HG03103 (cell line): ENCODE results near the gene TRPM5.

Experiments
- ATAC-seq: cut with Tn5 transposase; IDR thresholded peaks from one replicate; pipeline ENCODE4 v1.9.1; 2021; ENCODE audit warnings: low read depth; ENCODE audit not compliant: unreplicated experiment

TRPM5 gene

DNA sequence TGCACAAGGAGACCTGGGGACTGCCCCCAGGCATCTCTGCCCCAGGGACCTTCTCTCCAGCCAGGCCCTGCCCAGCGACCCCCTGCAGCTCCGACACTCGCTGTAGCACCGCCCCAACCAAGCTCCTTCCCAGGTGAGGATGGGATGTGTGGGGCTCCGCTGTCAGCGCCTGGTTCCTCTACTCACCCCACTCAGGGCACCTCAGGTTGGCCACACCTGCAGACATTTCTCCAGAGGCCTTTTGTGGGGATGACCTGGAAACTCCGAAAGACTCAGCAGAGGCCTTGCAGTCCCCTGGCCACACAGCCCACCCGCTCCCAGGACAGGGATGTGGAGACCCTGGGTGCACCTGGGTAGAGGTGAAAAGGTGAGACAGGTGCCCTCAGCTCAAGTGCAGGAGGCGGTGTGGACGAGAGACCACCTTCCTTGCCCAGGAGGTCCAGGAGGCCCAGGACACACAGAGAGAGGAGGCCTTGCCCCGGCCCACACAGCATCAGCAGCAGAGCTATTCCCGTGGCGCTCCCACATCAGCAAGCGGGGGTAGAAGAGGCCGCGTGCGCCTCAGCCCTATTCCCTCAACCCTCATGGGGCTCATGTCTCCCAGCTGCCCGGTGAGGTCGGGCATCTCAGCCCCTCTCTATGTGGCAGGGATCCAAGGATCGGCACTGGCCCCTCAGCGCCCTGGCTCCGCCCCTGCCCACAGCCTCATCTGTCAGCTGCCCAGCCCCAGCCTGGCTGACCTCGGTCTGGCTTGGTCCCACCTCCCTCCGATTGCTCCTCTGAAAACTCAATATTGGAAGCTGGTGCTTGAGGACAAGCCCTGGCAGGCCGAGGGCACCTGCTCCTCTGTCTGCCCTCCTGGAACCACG lies 20.9 kb downstream of the TRPM5 start:
- ATAC-seq = no peak

- no peak for ATAC-seq
Measured at GRCh38 chr11:2422461-2423156, 21.7 kb downstream of the TRPM5 start.

DNA sequence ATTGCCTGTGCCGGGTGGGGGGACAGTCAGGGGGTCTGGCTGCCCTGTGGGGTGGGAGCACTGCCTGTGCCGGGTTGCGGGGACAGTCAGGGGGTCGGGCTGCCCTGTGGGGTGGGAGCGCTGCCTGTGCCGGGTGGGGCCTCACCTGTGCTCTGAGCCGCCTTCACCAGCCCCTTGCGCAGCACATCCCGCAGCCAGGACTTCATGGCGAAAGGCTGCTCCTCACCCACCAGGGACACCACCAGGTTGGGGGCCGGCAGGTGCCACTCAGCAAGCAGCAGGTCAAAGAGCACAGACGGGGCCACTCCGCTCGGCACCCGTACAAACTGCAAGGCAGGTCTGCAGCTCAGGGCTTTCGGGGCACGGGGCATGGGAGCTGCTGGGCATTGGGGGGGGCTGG lies 22.3 kb downstream of the TRPM5 start:
- ATAC-seq = no peak

GRCh38 chr11:2421226-2421994 lies 22.9 kb downstream of the TRPM5 start:
- no peak for ATAC-seq

DNA sequence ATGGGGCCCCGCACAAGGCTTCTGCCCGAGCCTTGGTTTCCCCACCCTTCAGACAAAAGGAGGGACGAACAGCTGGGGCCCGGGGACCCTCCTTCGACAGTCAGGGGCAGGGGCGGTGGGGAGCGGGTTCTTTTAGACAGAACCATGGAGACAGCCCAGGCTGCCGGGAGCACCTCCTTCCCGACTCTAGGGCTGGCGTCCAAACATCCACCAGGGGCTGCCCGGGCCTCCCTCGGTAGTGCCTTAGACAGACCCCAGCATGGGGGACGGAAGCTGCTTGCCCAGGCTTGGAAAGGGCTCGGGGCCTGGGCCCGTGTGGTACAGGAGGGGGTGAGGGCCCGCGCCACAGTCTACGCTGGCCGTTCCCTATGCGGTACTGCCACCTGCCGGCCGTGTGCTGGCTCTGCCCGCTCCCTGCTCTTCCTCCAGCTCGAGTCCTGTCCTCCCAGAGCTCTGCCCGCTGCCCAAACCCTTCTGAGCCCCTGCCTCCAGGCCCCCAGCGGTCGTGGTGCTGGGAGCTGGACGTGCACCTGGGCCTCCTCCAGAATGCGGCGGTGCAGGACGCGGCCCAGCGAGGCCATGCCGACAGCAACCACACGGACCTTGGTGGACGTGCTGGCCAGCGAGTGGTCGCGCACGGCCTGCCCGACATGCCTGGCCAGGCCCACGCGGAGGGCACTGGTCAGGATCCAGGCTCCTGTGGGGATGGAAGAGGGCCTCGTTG lies 23.6 kb downstream of the TRPM5 start:
- ATAC-seq = no peak

- ATAC-seq = no peak
Measured at GRCh38 chr11:2419638-2420501, 24.4 kb downstream of the TRPM5 start.

GRCh38 chr11:2418693-2419360 lies 25.5 kb downstream of the TRPM5 start:
- no peak for ATAC-seq

- no peak for ATAC-seq
Measured at GRCh38 chr11:2417856-2418692, 26.2 kb downstream of the TRPM5 start.

- ATAC-seq = no peak
Measured at GRCh38 chr11:2416765-2417164, 27.5 kb downstream of the TRPM5 start.

- no peak for ATAC-seq
Measured at GRCh38 chr11:2415601-2416380, 28.5 kb downstream of the TRPM5 start.

- no peak for ATAC-seq
Measured at GRCh38 chr11:2415171-2415570, 29.1 kb downstream of the TRPM5 start.

DNA sequence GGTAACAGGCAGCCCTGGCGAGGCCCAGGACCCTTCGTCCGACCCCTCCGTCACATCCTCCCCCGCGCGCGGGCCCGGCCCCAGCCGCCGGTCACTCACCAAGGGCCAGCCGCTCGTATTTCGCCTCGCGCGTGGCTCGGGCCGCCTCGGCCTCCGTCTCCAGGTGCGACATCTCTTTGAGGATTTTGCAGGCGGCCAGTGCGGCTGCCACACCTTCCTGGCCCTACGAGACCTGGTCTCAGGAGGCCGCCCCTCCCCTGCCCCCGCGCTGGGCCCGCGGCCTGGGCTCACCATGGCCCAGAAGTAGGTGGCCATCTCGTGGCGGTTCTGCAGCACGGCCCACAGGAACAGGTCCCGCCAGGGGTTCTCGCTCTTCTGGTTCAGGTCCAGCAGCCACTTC lies 29.7 kb downstream of the TRPM5 start:
- no peak for ATAC-seq

DNA sequence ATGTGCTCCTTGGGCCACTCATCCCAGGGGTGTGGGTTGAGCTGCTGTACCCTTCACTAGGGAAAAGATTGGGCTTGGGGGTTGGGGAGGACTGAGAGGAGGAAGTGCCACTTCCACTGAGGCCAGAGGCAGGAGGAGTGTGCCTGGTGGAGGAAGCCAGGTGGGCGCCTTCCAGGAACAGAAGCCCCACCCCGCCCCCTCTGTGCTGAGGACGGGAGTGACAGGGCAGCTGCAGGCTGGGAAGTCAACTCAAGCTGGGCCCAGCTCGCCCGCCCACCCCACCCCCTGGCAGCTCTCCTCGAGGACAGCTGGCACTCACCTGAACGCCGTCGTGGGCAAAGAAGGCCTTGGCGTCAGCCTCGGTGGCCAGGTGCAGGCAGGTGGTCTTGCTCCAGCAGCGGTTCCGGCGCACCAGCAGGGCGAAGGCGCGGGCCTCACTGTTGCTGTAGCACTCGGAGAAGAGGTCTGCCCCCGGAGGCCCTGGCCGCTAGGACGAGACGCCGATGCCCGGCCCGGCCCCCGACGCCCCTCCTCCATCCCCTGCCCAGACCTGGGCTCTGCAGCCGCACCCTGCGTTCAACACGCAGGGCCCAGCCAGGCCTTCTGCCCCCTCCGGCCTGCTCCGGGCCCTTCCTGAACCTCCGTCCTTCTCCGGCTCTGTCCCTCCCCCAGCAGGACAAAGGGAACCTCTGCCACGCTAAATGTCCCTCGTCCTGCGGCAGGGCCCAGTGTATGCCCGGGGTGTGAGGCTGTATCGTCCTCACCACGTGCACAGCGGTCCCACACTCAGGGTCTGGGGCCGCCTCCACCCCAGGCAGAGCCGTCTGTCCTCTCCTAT lies 30.4 kb downstream of the TRPM5 start:
- ATAC-seq = no peak

DNA sequence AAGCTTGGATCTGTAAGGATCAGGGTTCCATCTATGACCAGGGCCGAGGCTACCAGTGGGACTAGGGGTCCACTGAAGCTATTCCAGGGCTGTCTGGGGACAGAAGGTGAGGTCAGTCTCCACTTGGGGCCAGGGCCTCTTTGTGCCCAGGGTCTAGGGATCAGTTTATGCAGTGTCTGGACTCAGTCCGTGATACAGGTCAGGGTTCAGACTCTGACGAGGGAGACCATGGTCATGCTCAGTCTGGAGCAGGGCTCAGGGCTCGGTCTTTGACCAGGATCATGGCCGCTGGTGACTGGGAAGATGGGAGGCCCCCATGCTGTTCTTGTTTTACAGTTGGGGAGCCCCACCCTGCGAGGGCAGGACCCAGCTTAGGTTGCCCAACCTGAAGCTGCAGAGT lies 32.0 kb downstream of the TRPM5 start:
- no peak for ATAC-seq

DNA sequence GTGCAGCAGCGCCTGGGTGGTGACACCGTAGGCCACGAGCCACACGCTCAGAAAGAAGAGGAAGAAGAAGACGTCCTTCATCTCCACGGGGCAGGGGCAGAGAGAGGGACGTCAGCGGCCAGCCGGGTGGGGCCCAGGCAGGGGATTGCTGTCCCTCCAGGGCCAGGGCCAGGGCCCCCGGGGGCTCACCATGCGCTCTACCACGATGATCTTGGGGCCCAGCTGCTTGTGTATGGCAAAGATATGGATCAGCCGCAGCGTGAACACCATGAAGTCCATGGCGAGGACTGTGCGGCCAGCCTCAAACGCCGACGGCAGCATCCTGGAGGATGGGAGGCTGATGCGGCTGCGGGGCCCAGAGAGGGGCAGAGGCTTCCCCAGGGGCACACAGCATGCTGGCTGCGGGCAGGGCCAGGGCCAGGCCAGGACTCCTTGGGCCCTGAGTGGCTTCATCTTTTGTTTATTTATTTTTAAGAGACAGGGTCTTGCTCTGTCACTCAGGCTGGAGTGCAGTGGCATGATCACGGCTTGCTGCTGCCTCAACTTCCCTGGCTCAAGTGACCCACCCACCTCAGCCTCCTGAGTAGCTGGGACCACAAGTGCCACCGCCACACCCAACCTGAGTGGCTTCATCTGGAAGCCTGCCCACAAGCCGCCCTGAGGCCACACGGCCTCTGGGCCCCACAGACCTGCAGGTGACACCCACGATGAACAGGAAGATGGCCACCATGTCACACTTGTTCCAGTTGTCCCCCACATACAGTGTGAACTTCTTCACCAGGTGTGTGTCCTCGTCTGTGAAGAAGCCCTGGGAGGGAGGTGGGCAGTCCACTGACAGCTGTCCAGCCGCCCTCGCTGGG lies 32.6 kb downstream of the TRPM5 start:
- no peak for ATAC-seq

DNA sequence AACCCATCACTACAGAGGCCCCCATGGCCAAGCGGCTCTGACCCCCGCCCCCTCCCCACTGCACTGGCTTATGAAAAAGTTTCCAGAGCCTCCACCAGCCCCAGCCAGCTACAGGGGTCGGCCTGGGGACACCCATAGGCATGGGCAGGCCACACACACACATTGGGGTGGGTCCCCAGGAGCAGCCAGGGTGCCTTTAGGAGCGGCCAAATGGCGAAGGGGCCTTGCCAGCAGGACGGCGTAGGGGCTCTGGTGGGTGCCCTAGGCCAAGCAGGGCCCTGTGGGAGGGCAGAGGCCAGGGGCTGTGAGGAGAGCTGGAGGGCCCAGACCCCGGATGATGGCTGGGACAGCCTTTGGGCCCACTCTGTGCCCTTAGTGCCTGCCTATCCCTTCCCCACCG lies 33.7 kb downstream of the TRPM5 start:
- no peak for ATAC-seq
